H9 (cell line): ENCODE data around the gene KLK11. TPM values are rescaled to one million over a fixed set of nuclear protein-coding genes. Genes with fewer than 3 reads are reported as not detected.

Experiments
- DNase-seq: peaks from one replicate; pipeline ENCODE4 v3.0.0-alpha.2; 2017
- H2AFZ ChIP-seq: one replicate; pipeline ENCODE4 v1.6.1; 2013; ENCODE audit warnings: mild to moderate bottlenecking, low read length, control low read depth, moderate library complexity
- H2AK5ac ChIP-seq: 2 replicates; pipeline ENCODE4 v1.6.1; 2013; ENCODE audit warnings: low read length, control low read depth, mixed read lengths; ENCODE audit not compliant: insufficient read length
- H2BK120ac ChIP-seq: one replicate; pipeline ENCODE4 v1.6.1; 2013; ENCODE audit warnings: low read depth, mild to moderate bottlenecking, low read length, control low read depth, inconsistent platforms; ENCODE audit not compliant: poor library complexity, severe bottlenecking
- H2BK12ac ChIP-seq: 2 replicates; pipeline ENCODE4 v1.6.1; 2013; ENCODE audit warnings: low read length, control low read depth, mixed read lengths, low read depth; ENCODE audit not compliant: insufficient read length
- H2BK15ac ChIP-seq: 2 replicates; pipeline ENCODE4 v1.6.1; 2013; ENCODE audit warnings: low read depth, low read length, control low read depth
- H2BK20ac ChIP-seq: one replicate; pipeline ENCODE4 v1.6.1; 2013; ENCODE audit warnings: low read depth, mild to moderate bottlenecking, low read length, control low read depth, inconsistent platforms; ENCODE audit not compliant: poor library complexity, severe bottlenecking
- H2BK5ac ChIP-seq: 2 replicates; pipeline ENCODE4 v1.6.1; 2013; ENCODE audit warnings: low read length, control low read depth, mixed read lengths; ENCODE audit not compliant: insufficient read length
- H3K14ac ChIP-seq: 2 replicates; pipeline ENCODE4 v1.6.1; 2013; ENCODE audit warnings: low read length, control low read depth; ENCODE audit not compliant: insufficient read depth
- H3K18ac ChIP-seq: 2 replicates; pipeline ENCODE4 v1.6.1; 2013; ENCODE audit warnings: low read depth, mild to moderate bottlenecking, mixed read lengths, low read length, control low read depth; ENCODE audit not compliant: insufficient read length
- H3K23ac ChIP-seq: 2 replicates; pipeline ENCODE4 v1.6.1; 2013; ENCODE audit warnings: low read length, control low read depth, mixed read lengths, low read depth; ENCODE audit not compliant: insufficient read length
- H3K23me2 ChIP-seq: 2 replicates; pipeline ENCODE4 v1.6.1; 2013; ENCODE audit warnings: low read depth, mild to moderate bottlenecking, mixed read lengths, low read length, control low read depth; ENCODE audit not compliant: insufficient read length, poor library complexity, severe bottlenecking
- H3K27ac ChIP-seq: 2 replicates; pipeline ENCODE4 v1.5.1; 2013; ENCODE audit warnings: low read length, control low read depth, mixed read lengths, low read depth; ENCODE audit not compliant: insufficient read length
- H3K27me3 ChIP-seq: 2 replicates; pipeline ENCODE4 v1.6.1; 2013; ENCODE audit warnings: low read length, control low read depth, inconsistent platforms; ENCODE audit not compliant: insufficient read depth
- H3K4ac ChIP-seq: 2 replicates; pipeline ENCODE4 v1.6.1; 2013; ENCODE audit warnings: low read depth, mild to moderate bottlenecking, control low read depth, inconsistent platforms, low read length, moderate library complexity
- H3K4me1 ChIP-seq: 2 replicates; pipeline ENCODE4 v1.6.1; 2013; ENCODE audit warnings: low read length, control low read depth, inconsistent platforms; ENCODE audit not compliant: insufficient read depth
- H3K4me2 ChIP-seq: 2 replicates; pipeline ENCODE4 v1.6.1; 2013; ENCODE audit warnings: low read length, control low read depth, mixed read lengths; ENCODE audit not compliant: insufficient read length, insufficient read depth
- H3K56ac ChIP-seq: 2 replicates; pipeline ENCODE4 v1.6.1; 2013; ENCODE audit warnings: low read depth, mild to moderate bottlenecking, mixed read lengths, low read length, control low read depth; ENCODE audit not compliant: insufficient read length
- H3K79me1 ChIP-seq: 2 replicates; pipeline ENCODE4 v1.6.1; 2013; ENCODE audit warnings: low read depth, mild to moderate bottlenecking, moderate library complexity, low read length, control low read depth, inconsistent platforms; ENCODE audit not compliant: insufficient read depth, poor library complexity, severe bottlenecking
- H3K79me2 ChIP-seq: 2 replicates; pipeline ENCODE4 v1.6.1; 2013; ENCODE audit warnings: low read length, control low read depth, inconsistent platforms; ENCODE audit not compliant: insufficient read depth
- H3K9ac ChIP-seq: 2 replicates; pipeline ENCODE4 v1.6.1; 2013; ENCODE audit warnings: low read length, control low read depth, mixed read lengths; ENCODE audit not compliant: insufficient read length; ENCODE audit errors: extremely low read depth
- H3K9me3 ChIP-seq: one replicate; pipeline ENCODE4 v1.6.1; 2013; ENCODE audit warnings: low read depth, low read length, inconsistent platforms; ENCODE audit not compliant: control insufficient read depth
- H3T11ph ChIP-seq: one replicate; pipeline ENCODE4 v1.6.1; 2013; ENCODE audit warnings: mild to moderate bottlenecking, low read length, control low read depth, inconsistent platforms
- H4K20me1 ChIP-seq: one replicate; pipeline ENCODE4 v1.6.1; 2013; ENCODE audit not compliant: control insufficient read depth, insufficient read length, insufficient read depth
- H4K5ac ChIP-seq: 2 replicates; pipeline ENCODE4 v1.6.1; 2013; ENCODE audit warnings: low read depth, mild to moderate bottlenecking, mixed read lengths, low read length, control low read depth; ENCODE audit not compliant: insufficient read length
- H4K8ac ChIP-seq: replicated peaks from 2 replicates; pipeline ENCODE4 v1.6.1; 2013; ENCODE audit warnings: low read length, control low read depth, mixed read lengths, low read depth; ENCODE audit not compliant: insufficient read length
- H4K91ac ChIP-seq: 2 replicates; pipeline ENCODE4 v1.6.1; 2013; ENCODE audit warnings: low read depth, mild to moderate bottlenecking, moderate library complexity, mixed read lengths, low read length, control low read depth; ENCODE audit not compliant: insufficient read length
- H3K27ac Mint-ChIP-seq, 3 experiments: 2 replicates in 2 of 3; 3 replicates in 1 of 3; pipeline ENCODE4 v1.8.0; 2020 to 2021; ENCODE audit warnings: mixed read lengths in 3 of 3, mild to moderate bottlenecking in 1 of 3, moderate library complexity in 1 of 3
- H3K27me3 Mint-ChIP-seq: 2 replicates; pipeline ENCODE4 v1.8.0; 2021; ENCODE audit warnings: low read depth, mild to moderate bottlenecking, moderate library complexity, mixed read lengths
- H3K36me3 Mint-ChIP-seq, 3 experiments: 2 replicates in 2 of 3; 3 replicates in 1 of 3; pipeline ENCODE4 v1.8.0; 2020 to 2021; ENCODE audit warnings: low read depth in 3 of 3, mixed read lengths in 3 of 3; ENCODE audit not compliant: insufficient read depth in 1 of 3
- H3K4me1 Mint-ChIP-seq, 2 experiments: 2 replicates each; pipeline ENCODE4 v1.8.0; 2020; ENCODE audit warnings: mixed read lengths in 2 of 2
- H3K4me3 Mint-ChIP-seq, 2 experiments: 2 replicates in 1 of 2; 3 replicates in 1 of 2; pipeline ENCODE4 v1.8.0; 2020 to 2021; ENCODE audit warnings: mild to moderate bottlenecking in 2 of 2, mixed read lengths in 2 of 2, moderate library complexity in 1 of 2
- H3K9me3 Mint-ChIP-seq, 2 experiments: 2 replicates in 1 of 2; 3 replicates in 1 of 2; pipeline ENCODE4 v1.8.0; 2020; ENCODE audit warnings: mild to moderate bottlenecking in 2 of 2, mixed read lengths in 2 of 2, moderate library complexity in 1 of 2
- WGBS: extraction: QIAGEN DNeasy Blood & Tissue Kit; methylation state at CpG from one replicate; pipeline ENCODE4 v1.1.7; 2013; ENCODE audit warnings: missing lambda C conversion rate, low lambda C conversion rate, mixed read lengths; ENCODE audit not compliant: insufficient read length; ENCODE audit errors: extremely low coverage; 5-methylcytosine and 5-hydroxymethylcytosine counted together
- total RNA-seq: library from RNA; stranded (reverse); gene quantifications from 2 replicates; pipeline ENCODE4 v1.2.1, GENCODE V29; 2021
- TF ChIP-seq, protein P1 (sequence below): fragments of 200-600 bp; sonication (generic); conservative IDR thresholded peaks from 3 replicates; pipeline ENCODE4 v1.8.0; 2021; ENCODE audit warnings: antibody characterized with exemption, mild to moderate bottlenecking

The KLK11 gene
- total RNA-seq, 1 experiment from 2014 or later: not detected

DNA sequence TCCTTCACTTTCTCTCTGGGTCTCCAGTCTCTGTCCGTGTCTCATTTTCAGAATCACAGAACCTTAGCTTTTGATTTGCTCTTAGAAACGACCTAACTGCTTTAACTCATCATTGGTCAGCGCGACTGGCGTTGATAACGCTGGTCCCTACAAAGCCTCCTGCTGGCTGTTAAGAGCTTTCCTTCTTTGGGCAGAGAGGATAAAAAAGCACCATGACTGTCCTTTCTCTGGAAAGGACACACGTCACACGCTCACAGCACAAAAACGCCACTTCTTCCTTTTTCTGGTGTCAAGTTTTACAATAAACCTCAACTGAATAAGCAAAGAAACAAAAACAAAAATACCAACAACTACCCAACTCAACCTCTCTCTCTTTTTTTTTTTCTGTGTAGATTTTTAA, 10.1 kb upstream of the KLK11 start:
- Histone ChIP-seq H3K4me1 (no peaks in the 10 kb centered on the region; the same call in 1 of the 2 replicates), H2BK15ac (no peak overlapping the region), H3K79me1 (no peaks in the 10 kb centered on the region), H3K9ac (no peak overlapping the region), H3K9me3 (no peaks in the 10 kb centered on the region), H4K5ac (no peak overlapping the region), H2AK5ac (no peak overlapping the region), H3K23me2 (no peaks in the 10 kb centered on the region), H3T11ph (no peak overlapping the region), H3K56ac (no peak overlapping the region), H3K79me2 (no peaks in the 10 kb centered on the region), H4K91ac (no peak overlapping the region), H3K4me2 (no peak overlapping the region), H3K27me3 (no peaks in the 10 kb centered on the region), H2AFZ (no peak overlapping the region), H3K27ac (no peak overlapping the region), H2BK12ac (no peak overlapping the region), H3K23ac (no peak overlapping the region), H3K14ac (no peak overlapping the region), H3K18ac (no peak overlapping the region), H2BK5ac (no peak overlapping the region), H4K8ac (no peak overlapping the region), H3K4ac (no peak overlapping the region), H4K20me1 (no peaks in the 10 kb centered on the region), H2BK20ac (no peak overlapping the region), H2BK120ac (no peak overlapping the region)
- WGBS: no CpG with 5 or more reads among the region's 9 CpGs
- Mint-ChIP-seq H3K4me3 (no peak overlapping the region), H3K27me3 (peaks cover 18% of the 10 kb centered on the region), H3K4me1 (peaks cover 17 to 19% of the 10 kb centered on the region in 2 experiments), H3K9me3 (no peaks in the 10 kb centered on the region), H3K27ac (no peak overlapping the region; a peak in 1 of 7 replicates), H3K36me3 (no peaks in the 10 kb centered on the region)
- no peak for DNase-seq
- TF ChIP-seq, protein P1, sequence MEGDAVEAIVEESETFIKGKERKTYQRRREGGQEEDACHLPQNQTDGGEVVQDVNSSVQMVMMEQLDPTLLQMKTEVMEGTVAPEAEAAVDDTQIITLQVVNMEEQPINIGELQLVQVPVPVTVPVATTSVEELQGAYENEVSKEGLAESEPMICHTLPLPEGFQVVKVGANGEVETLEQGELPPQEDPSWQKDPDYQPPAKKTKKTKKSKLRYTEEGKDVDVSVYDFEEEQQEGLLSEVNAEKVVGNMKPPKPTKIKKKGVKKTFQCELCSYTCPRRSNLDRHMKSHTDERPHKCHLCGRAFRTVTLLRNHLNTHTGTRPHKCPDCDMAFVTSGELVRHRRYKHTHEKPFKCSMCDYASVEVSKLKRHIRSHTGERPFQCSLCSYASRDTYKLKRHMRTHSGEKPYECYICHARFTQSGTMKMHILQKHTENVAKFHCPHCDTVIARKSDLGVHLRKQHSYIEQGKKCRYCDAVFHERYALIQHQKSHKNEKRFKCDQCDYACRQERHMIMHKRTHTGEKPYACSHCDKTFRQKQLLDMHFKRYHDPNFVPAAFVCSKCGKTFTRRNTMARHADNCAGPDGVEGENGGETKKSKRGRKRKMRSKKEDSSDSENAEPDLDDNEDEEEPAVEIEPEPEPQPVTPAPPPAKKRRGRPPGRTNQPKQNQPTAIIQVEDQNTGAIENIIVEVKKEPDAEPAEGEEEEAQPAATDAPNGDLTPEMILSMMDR: peak; percentile 34; the same call in 2 of the 3 replicates
